Stimulated activated CD4-positive, alpha-beta T cell treated with anti-CD3 and anti-CD28 coated beads, Interleukin-1b, Interleukin-23, amount 100 ng/mL, for 24 hours (primary cell): ENCODE measurements around the gene EGLN1.
"Not testable (repeated sequence)": the region's sequence is repeated elsewhere in the genome, so short reads cannot be mapped to it uniquely, and the experiment has no call there.

Experiments used
- DNase-seq, 4 experiments: peaks; one replicate each; pipeline ENCODE4 v3.0.0-alpha.2; 2020; ENCODE audit warnings: low read depth in 4 of 4, low spot score in 1 of 4

The EGLN1 gene

GRCh38 chr1:231364192-231364591 lies 57.9 kb downstream of the EGLN1 start:
- DNase-seq: no peak

- no peak for DNase-seq
Measured at GRCh38 chr1:231363624-231364023, 58.5 kb downstream of the EGLN1 start.

GRCh38 chr1:231362325-231362724 lies 59.8 kb downstream of the EGLN1 start:
- no peak for DNase-seq

GRCh38 chr1:231359113-231359512 lies 63.0 kb downstream of the EGLN1 start:
- no peak for DNase-seq

- DNase-seq: no peak
Measured at GRCh38 chr1:231357831-231358354, 64.2 kb downstream of the EGLN1 start.

- no peak for DNase-seq
Measured at GRCh38 chr1:231357187-231357772, 64.8 kb downstream of the EGLN1 start.

- DNase-seq: no peak
Measured at GRCh38 chr1:231355171-231355570, 66.9 kb downstream of the EGLN1 start.

- DNase-seq: no peak
Measured at GRCh38 chr1:231354330-231355020, 67.6 kb downstream of the EGLN1 start.

GRCh38 chr1:231353086-231353485 lies 69.0 kb downstream of the EGLN1 start:
- no peak for DNase-seq

- no peak for DNase-seq
Measured at GRCh38 chr1:231351816-231352215, 70.3 kb downstream of the EGLN1 start.

GRCh38 chr1:231348856-231349255 lies 73.2 kb downstream of the EGLN1 start:
- DNase-seq: not testable (repeated sequence)

- no peak for DNase-seq
Measured at GRCh38 chr1:231348442-231348841, 73.6 kb downstream of the EGLN1 start.

- no peak for DNase-seq
Measured at GRCh38 chr1:231347961-231348360, 74.1 kb downstream of the EGLN1 start.

GRCh38 chr1:231340328-231341013 lies 81.6 kb downstream of the EGLN1 start:
- DNase-seq: no peak

GRCh38 chr1:231338270-231339128 lies 83.6 kb downstream of the EGLN1 start, which contains the start of gene SPRTN:
TSS of gene SPRTN (plus strand) at chr1:231338293. CDS start at chr1:231338384, 91 bp downstream.
- DNase-seq: no peak

- DNase-seq: peak; percentile 90 to 94 (median 92)
Measured at GRCh38 chr1:231337472-231338269, 84.4 kb downstream of the EGLN1 start, which contains the start of gene EXOC8. TSS of gene EXOC8 (minus strand) at chr1:231337852. CDS start at chr1:231337745, 107 bp downstream.

GRCh38 chr1:231337043-231337471 lies 85.0 kb downstream of the EGLN1 start:
- peak in 1 of 4 experiments; percentile 21 for DNase-seq

GRCh38 chr1:231335663-231336602 lies 86.2 kb downstream of the EGLN1 start:
- DNase-seq: no peak

GRCh38 chr1:231334952-231335351 lies 87.1 kb downstream of the EGLN1 start:
- DNase-seq: no peak
